IMR-90 (cell line): ENCODE results near the gene ZKSCAN4.

ENCODE experiments used
- BHLHE40 ChIP-seq: fragments of 150-350 bp; IDR thresholded peaks from 2 replicates; pipeline ENCODE4 v1.6.1; 2016; ENCODE audit warnings: mild to moderate bottlenecking, low read depth, low read length
- CEBPB ChIP-seq: IDR thresholded peaks from 2 replicates; pipeline ENCODE4 v1.6.1; 2012; ENCODE audit warnings: low read depth, low read length, improper control_type of control experiment
- CHD1 ChIP-seq: IDR thresholded peaks from 2 replicates; pipeline ENCODE4 v1.6.1; 2012; ENCODE audit warnings: low read depth, low read length, improper control_type of control experiment
- MAFK ChIP-seq: IDR thresholded peaks from 2 replicates; pipeline ENCODE4 v1.6.1; 2012; ENCODE audit warnings: low read depth, low read length, improper control_type of control experiment
- MAZ ChIP-seq: IDR thresholded peaks from 2 replicates; pipeline ENCODE4 v1.6.1; 2012; ENCODE audit warnings: low read depth, mild to moderate bottlenecking, low read length, improper control_type of control experiment, moderate library complexity, borderline replicate concordance
- MXI1 ChIP-seq: IDR thresholded peaks from 2 replicates; pipeline ENCODE4 v1.6.1; 2012; ENCODE audit warnings: low read depth, mild to moderate bottlenecking, low read length, moderate library complexity, borderline replicate concordance
- NFE2L2 ChIP-seq: fragments of 150-350 bp; IDR thresholded peaks from 2 replicates; pipeline ENCODE4 v1.6.1; 2016; ENCODE audit warnings: low read depth, mild to moderate bottlenecking, low read length
- POLR2A ChIP-seq: IDR thresholded peaks from 2 replicates; pipeline ENCODE4 v1.6.1; 2012; ENCODE audit warnings: mild to moderate bottlenecking, low read depth, low read length
- RCOR1 ChIP-seq: IDR thresholded peaks from 2 replicates; pipeline ENCODE4 v1.6.1; 2012; ENCODE audit warnings: mild to moderate bottlenecking, low read length, improper control_type of control experiment; ENCODE audit not compliant: insufficient replicate concordance
- RFX5 ChIP-seq: IDR thresholded peaks from 2 replicates; pipeline ENCODE4 v1.8.0; 2012; ENCODE audit warnings: low read depth, mild to moderate bottlenecking, low read length, moderate library complexity
- SMC3 ChIP-seq: fragments of 150-350 bp; IDR thresholded peaks from 2 replicates; pipeline ENCODE4 v1.6.1; 2016; ENCODE audit warnings: low read depth, mild to moderate bottlenecking, antibody characterized with exemption, low read length, moderate library complexity
- TF ChIP-seq, protein P1 (sequence below): conservative IDR thresholded peaks from 2 replicates; pipeline ENCODE4 v1.5.1; 2012; ENCODE audit warnings: mild to moderate bottlenecking, low read depth, low read length, improper control_type of control experiment
- TF ChIP-seq, protein P2 (sequence below): fragments of 150-350 bp; IDR thresholded peaks from 2 replicates; pipeline ENCODE4 v1.6.1; 2017; ENCODE audit warnings: mild to moderate bottlenecking, antibody characterized with exemption, low read length, low read depth
- TF ChIP-seq, protein P3 (sequence below): fragments of 150-350 bp; IDR thresholded peaks from 2 replicates; pipeline ENCODE4 v1.6.1; 2016; ENCODE audit warnings: low read depth, mild to moderate bottlenecking, low read length, moderate library complexity, borderline replicate concordance

DNA sequence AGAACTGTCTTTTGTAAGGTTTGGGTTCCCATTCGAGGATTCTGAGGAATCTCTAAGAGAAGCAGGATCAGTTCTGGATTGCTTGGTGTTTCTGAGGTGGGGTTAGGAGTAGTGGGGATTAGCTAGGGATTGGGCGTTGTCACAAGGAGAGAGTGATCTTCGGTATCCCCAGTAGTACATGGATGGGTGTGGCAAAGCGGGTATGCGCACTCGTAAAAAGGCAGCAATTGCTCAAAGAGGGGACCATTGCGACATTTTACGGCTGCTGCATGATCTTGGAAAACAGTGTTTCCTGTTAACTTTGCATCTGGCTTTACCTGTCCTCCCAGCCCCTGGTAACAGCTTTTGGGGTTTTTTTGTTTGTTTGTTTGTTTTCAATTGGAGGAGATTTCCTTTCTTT, 36.6 kb downstream of the ZKSCAN4 start:
- TF ChIP-seq, protein P1, sequence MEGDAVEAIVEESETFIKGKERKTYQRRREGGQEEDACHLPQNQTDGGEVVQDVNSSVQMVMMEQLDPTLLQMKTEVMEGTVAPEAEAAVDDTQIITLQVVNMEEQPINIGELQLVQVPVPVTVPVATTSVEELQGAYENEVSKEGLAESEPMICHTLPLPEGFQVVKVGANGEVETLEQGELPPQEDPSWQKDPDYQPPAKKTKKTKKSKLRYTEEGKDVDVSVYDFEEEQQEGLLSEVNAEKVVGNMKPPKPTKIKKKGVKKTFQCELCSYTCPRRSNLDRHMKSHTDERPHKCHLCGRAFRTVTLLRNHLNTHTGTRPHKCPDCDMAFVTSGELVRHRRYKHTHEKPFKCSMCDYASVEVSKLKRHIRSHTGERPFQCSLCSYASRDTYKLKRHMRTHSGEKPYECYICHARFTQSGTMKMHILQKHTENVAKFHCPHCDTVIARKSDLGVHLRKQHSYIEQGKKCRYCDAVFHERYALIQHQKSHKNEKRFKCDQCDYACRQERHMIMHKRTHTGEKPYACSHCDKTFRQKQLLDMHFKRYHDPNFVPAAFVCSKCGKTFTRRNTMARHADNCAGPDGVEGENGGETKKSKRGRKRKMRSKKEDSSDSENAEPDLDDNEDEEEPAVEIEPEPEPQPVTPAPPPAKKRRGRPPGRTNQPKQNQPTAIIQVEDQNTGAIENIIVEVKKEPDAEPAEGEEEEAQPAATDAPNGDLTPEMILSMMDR = no peak
- TF ChIP-seq POLR2A (no peak), BHLHE40 (no peak), RFX5 (no peak), CHD1 (no peak), MAZ (no peak), MAFK (no peak), SMC3 (no peak), NFE2L2 (no peak), RCOR1 (no peak), MXI1 (no peak), CEBPB (peak; percentile 52)
- TF ChIP-seq, protein P2, sequence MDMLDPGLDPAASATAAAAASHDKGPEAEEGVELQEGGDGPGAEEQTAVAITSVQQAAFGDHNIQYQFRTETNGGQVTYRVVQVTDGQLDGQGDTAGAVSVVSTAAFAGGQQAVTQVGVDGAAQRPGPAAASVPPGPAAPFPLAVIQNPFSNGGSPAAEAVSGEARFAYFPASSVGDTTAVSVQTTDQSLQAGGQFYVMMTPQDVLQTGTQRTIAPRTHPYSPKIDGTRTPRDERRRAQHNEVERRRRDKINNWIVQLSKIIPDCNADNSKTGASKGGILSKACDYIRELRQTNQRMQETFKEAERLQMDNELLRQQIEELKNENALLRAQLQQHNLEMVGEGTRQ = no peak
- TF ChIP-seq, protein P3, sequence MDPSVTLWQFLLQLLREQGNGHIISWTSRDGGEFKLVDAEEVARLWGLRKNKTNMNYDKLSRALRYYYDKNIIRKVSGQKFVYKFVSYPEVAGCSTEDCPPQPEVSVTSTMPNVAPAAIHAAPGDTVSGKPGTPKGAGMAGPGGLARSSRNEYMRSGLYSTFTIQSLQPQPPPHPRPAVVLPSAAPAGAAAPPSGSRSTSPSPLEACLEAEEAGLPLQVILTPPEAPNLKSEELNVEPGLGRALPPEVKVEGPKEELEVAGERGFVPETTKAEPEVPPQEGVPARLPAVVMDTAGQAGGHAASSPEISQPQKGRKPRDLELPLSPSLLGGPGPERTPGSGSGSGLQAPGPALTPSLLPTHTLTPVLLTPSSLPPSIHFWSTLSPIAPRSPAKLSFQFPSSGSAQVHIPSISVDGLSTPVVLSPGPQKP = no peak
